Stimulated activated CD8-positive, alpha-beta memory T cell treated with anti-CD3 and anti-CD28 coated beads, Interleukin-12 subunit alpha, Interleukin-12 subunit beta, amount 100 ng/mL, for 24 hours (primary cell): ENCODE measurements around the gene GSX2.
"Not testable (repeated sequence)": the region's sequence is repeated elsewhere in the genome, so short reads cannot be mapped to it uniquely, and the experiment has no call there.

Experiments
- DNase-seq: peaks from one replicate; pipeline ENCODE4 v3.0.0-alpha.2; 2020; ENCODE audit errors: extremely low read depth

The GSX2 gene

DNA sequence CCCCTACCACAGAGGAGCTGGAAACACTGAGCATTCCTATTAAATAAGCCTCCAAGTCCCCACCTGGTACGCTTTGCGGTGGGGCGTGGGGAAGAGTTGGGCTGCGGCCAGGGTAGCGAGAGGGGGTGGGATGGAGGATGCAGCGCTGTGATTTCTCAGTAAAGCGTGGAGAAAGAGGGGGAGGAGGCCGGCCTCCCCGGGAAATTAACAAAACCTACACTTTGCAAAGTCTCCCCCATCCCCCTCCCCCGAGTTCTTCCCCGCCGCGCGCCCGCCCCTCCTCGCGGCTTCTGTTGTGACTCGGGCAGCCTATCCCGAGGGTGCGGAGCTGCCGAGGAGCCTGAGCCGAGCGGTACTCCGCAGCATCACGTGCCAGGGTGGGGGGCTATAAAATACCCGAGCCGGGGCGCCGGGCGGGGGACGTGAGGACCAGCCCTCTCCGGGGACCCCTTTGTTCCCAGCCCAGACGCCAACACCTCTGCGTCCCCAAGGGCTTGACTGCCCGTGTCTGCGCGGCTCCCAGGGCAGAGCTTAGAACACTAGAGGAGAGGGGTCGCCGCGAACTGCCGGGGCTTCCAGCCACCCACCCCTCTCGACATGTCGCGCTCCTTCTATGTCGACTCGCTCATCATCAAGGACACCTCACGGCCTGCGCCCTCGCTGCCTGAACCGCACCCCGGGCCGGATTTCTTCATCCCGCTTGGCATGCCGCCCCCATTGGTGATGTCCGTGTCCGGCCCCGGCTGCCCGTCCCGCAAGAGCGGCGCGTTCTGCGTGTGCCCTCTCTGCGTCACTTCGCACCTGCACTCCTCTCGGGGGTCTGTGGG is at the start of gene GSX2:
TSS of gene GSX2 (plus strand) at position 416 of the 827 bp plus-strand sequence. CDS start at position 598, 182 bp downstream.
- no peak for DNase-seq

DNA sequence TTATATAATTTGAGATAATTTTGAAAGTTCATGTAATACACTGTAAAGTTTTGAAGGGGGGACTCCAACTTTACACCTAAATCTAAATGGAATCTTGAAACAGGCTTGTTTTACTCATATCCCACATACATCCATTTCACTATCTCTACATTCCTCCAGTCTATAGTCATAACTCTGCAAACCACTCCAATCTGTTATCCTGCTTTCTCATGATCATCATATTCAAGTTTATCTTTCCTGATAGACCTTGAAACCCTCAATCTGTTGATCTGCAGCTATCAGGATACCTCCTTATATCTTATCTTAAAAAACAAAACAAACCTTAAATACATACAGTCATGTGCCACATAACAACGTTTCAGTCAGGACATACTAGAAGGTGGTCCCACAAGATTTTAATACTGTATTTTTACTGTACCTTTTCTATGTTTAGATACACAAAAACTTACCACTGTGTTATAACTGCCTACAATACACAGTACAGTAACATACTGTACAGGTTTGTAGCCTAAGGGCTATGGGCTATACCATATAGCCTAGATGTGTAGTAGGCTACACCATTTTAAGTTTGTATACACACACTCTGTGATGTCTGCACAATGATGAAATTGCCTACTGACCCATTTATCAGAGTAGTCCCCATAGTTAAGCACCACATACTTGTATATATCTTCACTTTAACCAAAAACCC is 49.6 kb upstream of the GSX2 start:
- no peak for DNase-seq

DNA sequence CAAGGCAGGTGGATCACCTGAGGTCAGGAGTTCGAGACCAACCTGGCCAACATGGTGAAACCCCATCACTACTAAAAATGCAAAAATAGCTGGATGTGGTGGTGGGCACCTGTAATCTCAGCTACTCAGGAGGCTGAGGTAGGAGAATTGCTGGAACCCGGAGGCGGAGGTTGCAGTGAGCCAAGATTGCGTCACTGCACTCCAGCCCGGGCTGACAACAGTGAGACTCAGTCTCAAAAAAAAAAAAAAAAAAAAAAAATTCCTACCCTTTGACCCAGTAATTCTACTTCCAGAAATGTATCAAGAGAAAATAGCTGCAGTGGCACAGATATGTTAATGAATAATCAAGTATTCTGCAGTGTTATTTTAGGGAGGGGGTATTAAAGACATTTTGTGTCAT is 46.6 kb upstream of the GSX2 start:
- not testable (repeated sequence) for DNase-seq

DNA sequence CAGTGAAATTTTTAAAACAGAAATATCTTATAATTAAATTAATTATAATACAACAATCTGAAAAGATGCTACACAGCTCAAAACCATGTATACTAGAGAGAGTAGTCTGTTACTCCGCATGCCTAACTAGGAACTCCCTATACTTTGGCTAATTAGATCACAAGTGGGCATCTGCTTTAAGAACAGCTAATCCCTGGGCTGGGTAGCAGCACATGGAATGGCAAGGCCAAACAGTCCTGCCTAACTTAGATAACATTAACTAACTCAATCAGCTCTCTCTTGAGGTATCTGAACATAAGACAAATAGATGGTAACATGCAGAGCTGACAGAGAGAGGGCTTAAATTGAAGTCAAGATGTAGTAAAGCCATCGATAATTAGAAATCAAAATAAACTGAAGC is 45.5 kb upstream of the GSX2 start:
- no peak for DNase-seq

DNA sequence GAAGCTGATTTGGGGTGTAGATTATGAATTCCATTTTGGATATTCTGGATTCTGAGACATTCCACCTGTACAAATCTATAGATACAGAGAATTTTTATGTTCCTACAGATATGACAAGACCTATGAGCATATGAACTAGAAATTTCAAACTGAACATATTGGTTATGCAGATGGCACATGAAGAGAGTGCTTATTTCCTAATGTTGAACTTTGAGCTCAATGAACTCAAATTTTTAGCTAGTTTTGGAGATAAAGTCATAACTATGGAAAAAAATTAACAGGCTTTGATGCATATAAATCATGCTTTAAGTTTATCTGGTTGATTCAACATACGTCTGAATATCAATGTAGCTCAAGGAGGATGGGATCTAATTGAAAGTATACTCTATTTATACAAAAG is 44.5 kb upstream of the GSX2 start:
- no peak for DNase-seq

DNA sequence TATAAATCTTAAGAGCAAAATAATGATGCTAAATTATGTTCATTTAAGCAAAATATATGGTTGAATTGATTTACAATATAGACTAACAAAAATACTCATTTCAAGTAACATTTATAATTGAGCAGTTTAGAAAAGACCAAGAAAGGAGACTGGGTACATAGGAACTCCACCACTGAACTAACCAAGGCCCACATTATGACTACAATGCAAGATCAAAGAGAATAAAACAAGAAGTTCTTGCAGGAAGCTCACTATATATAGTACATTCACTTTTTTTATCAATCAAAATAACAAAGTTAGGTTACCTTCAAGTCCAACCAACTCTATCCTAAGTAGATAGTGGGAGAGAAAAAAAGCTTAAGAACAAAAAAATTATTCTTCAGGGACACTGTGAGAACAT is 43.6 kb upstream of the GSX2 start:
- DNase-seq: no peak

DNA sequence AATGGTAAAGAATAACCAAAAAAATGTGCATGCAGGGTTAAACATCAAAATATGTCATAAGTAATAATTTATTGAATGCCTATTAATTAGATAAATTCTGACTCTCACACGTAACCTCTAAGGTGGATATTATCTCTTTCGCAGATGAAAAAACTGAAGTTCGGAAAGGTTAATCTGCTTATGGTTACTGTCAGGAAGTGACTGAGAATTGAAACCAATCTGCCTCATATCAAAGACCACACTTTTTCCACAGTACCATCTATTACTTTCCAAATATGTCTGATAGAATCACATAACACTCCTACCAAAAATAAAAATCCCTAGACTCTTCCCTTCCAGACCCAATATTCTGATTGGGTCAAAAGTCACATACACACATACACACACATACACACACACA is 41.8 kb upstream of the GSX2 start:
- DNase-seq: no peak

DNA sequence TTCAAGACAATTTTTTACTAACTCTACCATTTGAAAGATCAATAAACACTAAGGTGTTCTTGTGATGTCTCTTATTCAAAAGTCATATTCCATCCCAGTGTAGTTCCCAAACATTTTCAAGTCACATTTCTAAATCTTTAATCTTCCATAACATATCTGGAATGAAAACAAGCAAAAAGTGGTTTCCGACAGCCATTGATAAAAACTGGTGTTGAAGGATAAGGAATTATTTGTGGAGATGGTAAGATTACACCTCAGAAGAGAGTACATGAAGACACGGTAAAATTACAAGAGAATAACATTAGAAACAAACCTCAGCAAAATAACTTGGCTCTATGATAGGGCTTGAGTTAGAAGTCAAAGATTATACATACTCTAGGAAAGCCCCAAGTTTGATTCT is 39.8 kb upstream of the GSX2 start:
- no peak for DNase-seq

DNA sequence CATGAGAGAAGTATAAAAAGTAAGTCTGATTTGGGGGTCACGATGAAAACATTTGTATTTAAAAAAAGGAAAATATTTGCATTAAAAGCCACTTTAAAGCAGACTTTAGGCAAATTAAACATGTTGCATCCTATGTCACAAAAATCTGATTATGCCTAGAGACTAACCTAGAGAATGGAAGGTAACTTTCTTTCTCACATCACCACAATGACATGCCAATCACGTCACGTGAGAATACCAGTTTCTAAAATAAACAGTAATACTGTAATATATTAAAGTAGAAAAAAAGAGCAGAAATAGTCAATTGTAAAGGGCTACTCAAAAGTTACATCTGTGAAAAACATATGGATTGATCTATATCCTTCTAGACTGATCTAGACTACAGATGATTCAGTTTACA is 38.9 kb upstream of the GSX2 start:
- no peak for DNase-seq

DNA sequence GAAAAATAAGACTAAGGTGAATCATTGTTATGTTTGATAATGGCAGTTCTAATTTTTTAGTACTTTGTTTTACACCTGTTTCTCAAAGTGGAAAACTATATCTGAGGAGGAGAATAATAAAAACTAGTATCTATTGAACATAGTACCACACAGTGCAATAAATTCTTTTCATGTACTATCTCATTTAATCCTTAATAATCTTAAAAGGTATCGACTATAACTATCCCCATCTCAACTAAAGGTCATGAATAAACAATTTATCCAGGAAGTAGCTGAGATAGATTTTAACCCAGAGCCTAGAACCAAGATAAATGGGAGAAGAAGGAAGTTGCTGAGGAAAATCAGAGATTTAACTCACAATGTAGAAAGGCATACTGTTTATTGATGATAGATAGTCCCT is 38.1 kb upstream of the GSX2 start:
- no peak for DNase-seq

DNA sequence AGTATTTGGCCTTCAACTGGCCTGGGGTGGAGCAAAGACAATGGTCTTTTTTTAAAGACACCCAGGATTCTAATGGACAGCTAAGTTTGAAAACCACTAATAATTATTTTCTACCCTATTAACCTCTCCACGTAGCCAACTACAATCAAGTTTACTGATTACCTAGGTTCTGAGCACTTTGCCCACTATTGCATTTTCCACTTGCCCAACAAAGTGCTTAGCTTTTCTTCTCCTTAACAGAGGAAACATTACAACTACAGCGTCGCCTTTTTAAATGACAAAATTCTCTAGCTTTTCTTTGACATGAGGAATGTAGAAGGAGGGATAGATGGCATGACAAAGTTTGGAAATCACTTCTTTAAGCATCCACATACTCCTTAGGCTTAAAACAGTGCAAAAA is 37.6 kb upstream of the GSX2 start:
- no peak for DNase-seq

DNA sequence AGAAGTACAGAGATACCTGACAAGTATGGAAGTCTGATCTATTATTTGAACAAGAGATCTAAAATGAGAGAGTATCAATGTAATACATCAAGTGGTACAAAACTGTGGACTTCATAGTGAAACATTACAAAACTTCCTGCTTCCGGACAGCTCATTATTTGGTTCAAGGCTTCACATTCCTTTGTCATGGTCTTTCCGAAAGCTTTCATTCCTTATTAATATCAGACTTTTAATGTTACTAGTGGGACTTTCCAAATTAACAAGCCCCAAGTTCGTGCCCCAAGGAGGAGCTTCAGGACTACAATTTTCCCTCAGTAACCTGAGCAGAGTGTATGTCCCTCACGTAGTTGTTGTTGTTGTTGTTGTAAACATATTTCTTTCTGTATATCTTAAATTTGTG is 36.7 kb upstream of the GSX2 start:
- DNase-seq: no peak

DNA sequence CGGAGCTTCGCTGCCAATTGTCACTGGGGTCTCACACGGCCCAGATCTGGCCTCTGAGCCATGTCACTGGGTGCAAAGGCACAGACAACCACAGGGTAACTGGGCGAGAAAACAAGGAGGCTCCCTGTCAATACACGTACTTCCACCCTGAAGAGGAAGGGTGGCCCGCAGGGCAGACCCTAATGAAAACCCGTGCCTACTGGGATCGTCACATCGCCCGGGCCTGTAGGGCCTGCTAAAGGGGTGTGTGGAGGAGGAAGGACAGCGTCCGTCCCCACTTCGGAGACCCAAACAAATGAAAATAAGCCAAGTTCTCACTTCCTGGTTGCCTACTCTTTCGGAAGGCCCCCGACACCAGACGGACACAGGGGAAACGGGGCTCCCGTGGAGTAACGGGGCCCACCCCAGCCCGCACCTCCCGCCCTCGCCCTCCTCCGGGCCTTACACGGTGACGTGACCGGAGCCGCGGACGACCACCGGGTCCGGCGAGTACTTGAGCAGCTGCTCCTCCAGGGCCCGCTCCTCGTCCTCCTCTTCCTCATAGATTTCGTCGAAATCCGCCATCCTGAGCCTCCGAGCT is 36.1 kb upstream of the GSX2 start:
- peak; percentile 3 for DNase-seq

DNA sequence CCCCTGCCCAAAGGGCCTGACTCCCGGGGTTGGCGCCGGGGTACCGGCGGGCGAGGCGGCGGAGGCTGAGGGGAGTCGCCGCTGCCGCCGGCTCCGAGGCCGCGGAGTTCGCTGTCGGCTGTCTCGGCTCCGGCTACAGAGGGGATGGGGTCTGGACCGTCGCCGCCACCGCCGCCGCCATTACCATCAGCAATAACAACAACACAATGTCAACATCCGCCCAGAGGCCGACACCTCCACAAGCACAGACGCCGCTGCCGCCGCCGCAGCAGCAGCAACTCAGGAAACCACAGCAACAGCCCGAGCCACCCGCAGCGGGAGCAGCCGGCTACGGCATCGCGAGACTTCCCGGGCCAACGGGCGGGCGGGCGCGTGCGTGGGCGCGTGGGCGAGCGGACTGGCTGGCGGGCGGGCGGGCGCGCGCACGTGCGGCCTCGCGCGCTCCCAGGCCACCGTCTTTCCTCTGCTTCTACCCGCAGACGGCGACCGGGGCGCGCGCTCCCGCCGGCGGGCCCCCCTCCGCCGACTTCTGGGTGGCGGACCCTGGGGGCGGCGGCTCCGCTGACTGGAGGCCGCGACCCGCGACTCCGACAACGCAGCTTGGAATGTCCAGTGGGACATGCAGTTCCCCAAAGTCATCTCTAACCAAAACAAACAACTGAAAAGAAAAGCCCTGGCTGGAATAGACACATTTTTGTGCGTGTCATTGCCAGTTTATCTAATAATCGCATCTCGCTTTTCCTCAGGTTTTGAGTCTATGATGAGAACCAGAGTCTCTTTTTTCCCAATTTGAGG is 35.4 kb upstream of the GSX2 start, which contains the start of gene CHIC2:
TSS of gene CHIC2 (minus strand) at position 289 of the 795 bp plus-strand sequence. CDS start 305 bp downstream, outside the sequence.
- peak; percentile 88 for DNase-seq

DNA sequence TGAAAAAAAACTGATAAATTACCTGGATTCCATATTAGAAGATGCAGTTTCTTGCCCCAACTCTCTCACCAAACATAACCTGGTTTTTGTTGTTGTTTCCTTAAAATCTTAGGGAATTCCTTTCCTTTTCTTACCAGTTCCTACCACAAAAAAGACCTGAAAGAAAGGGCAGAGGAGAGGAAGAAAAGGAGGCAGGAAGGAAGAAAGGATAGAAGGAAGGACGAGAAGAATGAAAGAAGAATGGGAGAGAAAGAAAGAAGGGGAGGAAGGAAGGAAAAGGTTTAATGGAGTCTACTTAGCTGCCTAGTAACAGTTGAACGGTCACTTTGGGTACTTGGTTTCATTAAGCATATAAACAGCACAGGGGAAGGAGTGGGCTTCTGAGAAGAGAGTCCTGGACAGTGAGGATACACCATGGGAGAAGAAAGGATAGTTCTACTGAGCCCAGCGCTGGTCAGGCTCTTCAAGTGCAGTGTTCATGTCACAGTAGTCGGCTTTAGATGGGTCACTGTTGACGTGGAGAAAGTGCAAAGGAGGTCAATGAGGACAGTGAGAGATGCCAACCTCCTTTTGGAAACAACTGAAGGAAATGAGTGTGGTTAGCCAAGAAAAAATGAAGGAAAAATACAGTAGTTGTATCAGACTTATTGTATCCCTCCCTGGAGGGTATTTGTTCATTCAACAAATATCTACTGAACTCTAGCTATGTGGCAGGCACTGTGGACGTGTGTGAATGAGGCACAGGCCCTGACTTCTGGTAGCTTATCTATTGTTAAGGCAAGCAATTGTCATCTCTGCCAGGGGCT is 34.5 kb upstream of the GSX2 start:
- DNase-seq: no peak

DNA sequence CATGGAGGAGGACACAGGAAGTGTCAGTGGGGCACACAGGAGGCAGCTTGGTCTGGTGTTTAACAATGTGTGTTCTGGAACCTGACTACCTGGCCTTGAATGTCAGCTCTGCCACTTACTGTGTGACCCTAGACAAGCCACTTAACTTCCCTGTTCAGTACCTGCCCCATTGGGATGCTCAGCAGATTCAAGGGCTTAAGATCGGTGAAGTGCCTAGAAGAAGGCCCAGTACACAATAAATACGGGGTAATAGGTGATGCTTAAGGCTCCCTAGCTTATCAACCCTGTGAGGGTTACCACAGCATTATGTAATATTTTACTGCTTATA is 33.9 kb upstream of the GSX2 start:
- DNase-seq: no peak

DNA sequence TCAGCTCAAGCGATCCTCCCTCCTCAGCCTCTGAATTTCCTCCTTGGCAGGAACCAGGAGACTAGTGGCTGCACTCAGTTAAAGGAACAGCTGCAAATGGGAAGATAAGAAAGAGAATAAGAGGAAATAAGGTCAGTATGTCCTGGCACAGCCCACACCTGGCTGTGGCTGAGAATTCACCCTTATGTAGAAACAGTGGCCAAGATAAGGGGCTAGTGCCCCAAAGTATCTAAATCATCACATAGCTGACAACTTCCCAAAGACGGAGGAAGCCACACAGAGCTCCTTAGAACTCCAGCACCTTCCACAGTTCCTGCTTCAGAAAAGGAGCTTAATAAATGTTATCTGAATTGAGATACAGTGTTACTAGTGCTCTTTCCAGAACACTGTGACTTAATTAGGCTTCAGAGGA is 33.2 kb upstream of the GSX2 start:
- DNase-seq: no peak

DNA sequence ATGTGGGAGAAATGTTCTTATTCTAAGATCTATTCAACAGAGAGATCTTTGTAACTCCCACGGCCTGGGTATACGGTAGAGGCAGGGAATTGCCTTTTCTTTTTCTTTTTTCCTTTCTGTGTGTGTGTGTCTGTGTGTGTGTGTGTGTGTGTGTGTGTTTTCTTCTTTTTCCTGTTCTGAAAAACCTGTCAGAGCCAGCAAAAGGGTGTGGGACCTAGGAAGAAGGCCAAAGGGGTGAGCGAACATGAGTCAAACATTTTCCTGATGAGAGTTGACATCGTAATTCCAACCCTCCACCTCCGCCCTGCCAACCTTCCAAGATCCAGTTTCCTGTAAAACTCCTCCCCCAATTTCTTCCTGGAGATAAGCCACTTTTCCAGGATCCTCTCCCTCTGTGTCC is 32.8 kb upstream of the GSX2 start:
- no peak for DNase-seq

DNA sequence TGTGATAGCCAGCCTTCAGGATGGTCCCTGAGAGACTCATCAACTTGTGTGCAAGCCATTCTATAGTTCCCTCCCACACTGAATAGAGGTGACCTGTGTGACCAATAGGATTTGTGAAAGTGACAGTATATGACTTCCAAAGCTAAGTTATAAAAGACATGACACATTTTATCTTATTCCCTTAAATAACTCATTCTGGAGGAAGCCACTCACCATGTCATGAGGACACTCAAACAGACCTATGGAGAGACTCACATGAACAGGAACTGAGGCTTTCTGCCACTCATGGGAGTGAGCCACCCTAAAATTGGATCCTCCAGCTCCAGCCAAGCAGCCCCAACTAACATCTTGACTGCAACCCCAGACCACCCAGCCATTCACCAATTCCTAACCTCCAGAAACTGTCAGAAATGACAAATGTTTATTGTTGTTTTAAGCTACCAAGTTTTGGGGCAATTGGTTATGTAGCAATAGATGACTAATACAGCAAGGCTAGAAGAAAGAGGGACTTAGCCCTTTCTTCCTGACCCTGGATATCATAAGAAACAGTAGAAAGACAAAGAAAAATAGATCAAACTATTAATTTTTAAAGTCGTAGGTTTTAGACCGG is 26.6 kb upstream of the GSX2 start:
- DNase-seq: no peak

DNA sequence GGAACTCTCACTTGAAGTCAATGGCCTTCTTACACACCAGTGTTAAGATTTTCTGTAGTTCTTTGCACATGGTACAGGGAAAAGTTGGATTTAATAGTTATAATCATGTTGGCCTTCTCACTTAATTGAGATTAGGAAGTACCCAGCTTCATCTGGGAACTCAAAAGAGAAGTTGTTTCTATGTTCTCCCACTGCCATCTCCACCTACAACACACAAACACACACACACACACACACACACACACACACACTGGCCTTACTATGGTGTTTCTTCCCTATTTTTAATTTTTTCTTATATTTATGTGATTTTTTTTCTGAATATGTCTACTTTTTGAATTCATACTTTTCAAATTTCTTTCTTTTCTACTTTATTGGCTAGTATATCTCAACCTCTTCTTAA is 25.6 kb upstream of the GSX2 start:
- no peak for DNase-seq

DNA sequence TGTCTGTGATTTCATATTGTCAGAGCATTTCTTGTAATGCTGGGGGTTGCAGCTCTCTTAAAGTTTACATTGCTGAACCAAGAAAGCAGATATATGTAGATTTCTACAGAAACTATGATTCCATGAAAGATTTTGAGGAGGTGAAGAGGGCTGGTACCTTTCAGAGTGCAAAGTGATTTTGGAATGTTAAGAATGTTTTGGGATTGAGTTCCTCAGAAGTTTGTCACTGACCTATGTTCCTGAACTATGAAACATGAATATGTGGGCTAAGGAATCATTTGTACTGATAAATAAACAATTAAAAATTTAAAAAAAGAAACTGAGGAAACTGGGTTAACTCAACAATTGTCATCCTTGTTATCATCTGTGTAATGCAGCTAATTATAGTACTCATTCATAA is 23.3 kb upstream of the GSX2 start:
- DNase-seq: no peak
